Stomach (tissue), 9 donors: ENCODE measurements around the gene SEMA4B. TPM values are rescaled to one million over a fixed set of nuclear protein-coding genes. Genes with fewer than 3 reads are reported as not detected.

Experiments used
- DNase-seq, 2 donors: peaks; one replicate each; pipeline versions ENCODE4 v3.0.0 to v3.0.0-alpha.2; 2013 to 2019
- H3K27ac ChIP-seq, 5 donors: fragments of 200-600 bp in 4 of 5; sonication (generic) in 4 of 5; one replicate each; pipeline ENCODE4 v1.5.1; 2013 to 2019; ENCODE audit warnings: mild to moderate bottlenecking in 1 of 5, moderate library complexity in 1 of 5
- H3K27me3 ChIP-seq, 3 donors: fragments of 200-600 bp; sonication (generic); one replicate each; pipeline ENCODE4 v1.5.1; 2017 to 2019; ENCODE audit warnings: mixed run types in 1 of 3
- H3K36me3 ChIP-seq, 4 donors: fragments of 200-600 bp; sonication (generic); 1 replicate in 3 of 4; 2 replicates in 1 of 4; pipeline ENCODE4 v1.5.1; 2016 to 2019
- H3K4me1 ChIP-seq, 4 donors: fragments of 200-600 bp; sonication (generic); one replicate each; pipeline ENCODE4 v1.5.1; 2016 to 2019
- H3K4me3 ChIP-seq, 4 donors: fragments of 200-600 bp; sonication (generic) in 3 of 4; one replicate each; pipeline ENCODE4 v1.5.1; 2016 to 2019; ENCODE audit warnings: mild to moderate bottlenecking in 1 of 4
- H3K9me3 ChIP-seq, 4 donors: fragments of 200-600 bp; sonication (generic); one replicate each; pipeline ENCODE4 v1.5.1; 2016 to 2019
- CTCF ChIP-seq, 7 experiments: fragments of 450-650 bp in 4 of 7; fragments of 200-600 bp in 3 of 7; sonication (generic) in 3 of 7; IDR thresholded peaks; one replicate each; pipeline ENCODE4 v1.5.1; 2016 to 2019; ENCODE audit warnings: antibody characterized with exemption in 7 of 7, control low read depth in 2 of 7, mild to moderate bottlenecking in 1 of 7
- EP300 ChIP-seq: sonication (generic); formaldehyde crosslinking; IDR thresholded peaks from one replicate; pipeline ENCODE4 v1.6.1; 2017; ENCODE audit warnings: antibody characterized with exemption
- POLR2A ChIP-seq, 4 donors: fragments of 450-650 bp; IDR thresholded peaks; one replicate each; pipeline ENCODE4 v1.6.1; 2016; ENCODE audit warnings: antibody characterized with exemption in 4 of 4, control low read depth in 2 of 4, mild to moderate bottlenecking in 1 of 4, moderate library complexity in 1 of 4
- POLR2AphosphoS5 ChIP-seq, 3 donors: sonication (generic); formaldehyde crosslinking; IDR thresholded peaks; one replicate each; pipeline ENCODE4 v1.6.1; 2016; ENCODE audit warnings: antibody characterized with exemption in 3 of 3
- WGBS, 5 donors: extraction: QIAGEN DNeasy Blood & Tissue Kit in 3 of 5; methylation state at CpG; one replicate each; pipeline versions ENCODE4 v1.1.5 to v1.1.7; 2013 to 2018; 5-methylcytosine and 5-hydroxymethylcytosine counted together
- intact Hi-C: fragments of 100-400 bp; cut with DNase I; formaldehyde crosslinking; loops from one replicate; pipeline ENCODE4 v1.15.1; 2023; ENCODE audit warnings: low total_unique reads
- polyA plus RNA-seq, 3 donors: library from polyadenylated mRNA; stranded (reverse); fragments of 200-250 nt; gene quantifications; one replicate each; pipeline ENCODE4 v1.2.3, GENCODE V29; 2013
- total RNA-seq, 5 donors: library from RNA; depleted of rRNA; stranded (reverse); fragments of >200 nt; gene quantifications; one replicate each; pipeline versions ENCODE4 v1.1.0 to v1.2.3, GENCODE V29; 2014 to 2016
- donor health status: healthy with polysubstance abuse.
- donor health status: Bipolar disorder and iron deficiency.
- donor health status: healthy.

SEMA4B gene
- total and polyA plus RNA-seq, 8 donors: 11.3 to 199 (median 53.2) TPM

DNA sequence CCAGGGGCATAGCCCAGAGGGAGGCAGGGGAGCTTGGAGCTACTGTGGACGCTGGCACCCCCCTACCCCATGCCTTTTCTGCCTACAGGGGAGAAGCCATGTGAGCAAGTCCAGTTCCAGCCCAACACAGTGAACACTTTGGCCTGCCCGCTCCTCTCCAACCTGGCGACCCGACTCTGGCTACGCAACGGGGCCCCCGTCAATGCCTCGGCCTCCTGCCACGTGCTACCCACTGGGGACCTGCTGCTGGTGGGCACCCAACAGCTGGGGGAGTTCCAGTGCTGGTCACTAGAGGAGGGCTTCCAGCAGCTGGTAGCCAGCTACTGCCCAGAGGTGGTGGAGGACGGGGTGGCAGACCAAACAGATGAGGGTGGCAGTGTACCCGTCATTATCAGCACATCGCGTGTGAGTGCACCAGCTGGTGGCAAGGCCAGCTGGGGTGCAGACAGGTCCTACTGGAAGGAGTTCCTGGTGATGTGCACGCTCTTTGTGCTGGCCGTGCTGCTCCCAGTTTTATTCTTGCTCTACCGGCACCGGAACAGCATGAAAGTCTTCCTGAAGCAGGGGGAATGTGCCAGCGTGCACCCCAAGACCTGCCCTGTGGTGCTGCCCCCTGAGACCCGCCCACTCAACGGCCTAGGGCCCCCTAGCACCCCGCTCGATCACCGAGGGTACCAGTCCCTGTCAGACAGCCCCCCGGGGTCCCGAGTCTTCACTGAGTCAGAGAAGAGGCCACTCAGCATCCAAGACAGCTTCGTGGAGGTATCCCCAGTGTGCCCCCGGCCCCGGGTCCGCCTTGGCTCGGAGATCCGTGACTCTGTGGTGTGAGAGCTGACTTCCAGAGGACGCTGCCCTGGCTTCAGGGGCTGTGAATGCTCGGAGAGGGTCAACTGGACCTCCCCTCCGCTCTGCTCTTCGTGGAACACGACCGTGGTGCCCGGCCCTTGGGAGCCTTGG, 27.0 kb downstream of the SEMA4B start:
- H3K27ac ChIP-seq: peak overlapping the region in 2 of 5 donors; percentile 16 to 98
- H3K4me3 ChIP-seq: no peak overlapping the region
- TF ChIP-seq CTCF (IDR thresholded peaks at IDR 0.05) (no peak), POLR2AphosphoS5 (IDR thresholded peaks at IDR 0.05) (no peak), POLR2A (IDR thresholded peaks at IDR 0.05) (no peak), EP300 (no peak)
- no peaks in the 10 kb centered on the region for H3K27me3 ChIP-seq
- intact Hi-C loops: no loop called here
- peaks cover 36 to 55% (median 44%) of the 10 kb centered on the region in 4 donors for H3K4me1 ChIP-seq
- WGBS, 5 donors: 81 to 88% (median 87%) methylated on average over 27 to 38 of the region's 38 CpGs
- no peak for DNase-seq
- no peaks in the 10 kb centered on the region for H3K9me3 ChIP-seq
- H3K36me3 ChIP-seq: peaks cover 56 to 85% (median 81%) of the 10 kb centered on the region in 4 donors

GRCh38 chr15:90228960-90229359, 27.8 kb downstream of the SEMA4B start:
- peaks cover 37 to 56% (median 45%) of the 10 kb centered on the region in 4 donors for H3K4me1 ChIP-seq
- no peaks in the 10 kb centered on the region for H3K9me3 ChIP-seq
- TF ChIP-seq POLR2AphosphoS5 (IDR thresholded peaks at IDR 0.05): no peak
- no peak for TF ChIP-seq POLR2A (IDR thresholded peaks at IDR 0.05)
- TF ChIP-seq CTCF (IDR thresholded peaks at IDR 0.05): no peak
- no peak for TF ChIP-seq EP300
- peak overlapping the region in 1 of 4 donors; percentile 4 for H3K4me3 ChIP-seq
- H3K27me3 ChIP-seq: no peaks in the 10 kb centered on the region
- H3K27ac ChIP-seq: peak overlapping the region in 3 of 5 donors; percentile 21 to 98 (median 97)
- DNase-seq: no peak
- H3K36me3 ChIP-seq: peaks cover 48 to 77% (median 73%) of the 10 kb centered on the region in 4 donors
- intact Hi-C loops: no loop called here
- WGBS, 5 donors: 75 to 84% (median 79%) methylated on average over 14 to 15 of the region's 15 CpGs

DNA sequence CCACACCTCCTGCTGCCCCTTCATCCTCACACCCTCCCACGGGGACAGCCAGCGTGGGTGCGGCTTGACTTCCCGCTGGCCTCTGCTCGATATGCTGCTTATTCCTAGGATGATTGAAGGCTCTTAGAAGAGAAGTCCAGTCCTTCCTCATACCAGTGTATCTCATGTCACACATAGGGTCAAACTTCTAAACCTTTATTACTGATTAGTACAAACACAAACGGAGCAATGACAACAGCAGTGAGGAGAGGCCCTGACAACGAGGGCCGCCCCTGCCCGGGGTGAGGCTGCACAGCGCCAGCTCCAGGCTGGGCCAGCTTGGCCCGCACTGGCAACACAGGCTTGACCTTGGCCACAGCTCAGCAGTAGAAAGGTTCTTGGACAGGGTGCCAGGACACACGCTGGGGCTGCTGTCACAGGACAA, 29.0 kb downstream of the SEMA4B start:
- Histone ChIP-seq H3K27me3 (no peaks in the 10 kb centered on the region), H3K27ac (peak overlapping the region; percentile 64 to 98 (median 93)), H3K4me1 (peaks cover 43 to 59% (median 52%) of the 10 kb centered on the region in 4 donors), H3K36me3 (peaks cover 37 to 66% (median 61%) of the 10 kb centered on the region in 4 donors), H3K9me3 (no peaks in the 10 kb centered on the region), H3K4me3 (peak overlapping the region in 1 of 4 donors; percentile 95)
- DNase-seq: peak; percentile 39 to 83
- 28 to 51% (median 41%) methylated on average over 11 to 12 of the region's 12 CpGs for WGBS, 5 donors
- intact Hi-C loops: no loop called here
- no peak for TF ChIP-seq EP300
- TF ChIP-seq POLR2AphosphoS5 (IDR thresholded peaks at IDR 0.05): peak in 1 of 3 donors; percentile 60

DNA sequence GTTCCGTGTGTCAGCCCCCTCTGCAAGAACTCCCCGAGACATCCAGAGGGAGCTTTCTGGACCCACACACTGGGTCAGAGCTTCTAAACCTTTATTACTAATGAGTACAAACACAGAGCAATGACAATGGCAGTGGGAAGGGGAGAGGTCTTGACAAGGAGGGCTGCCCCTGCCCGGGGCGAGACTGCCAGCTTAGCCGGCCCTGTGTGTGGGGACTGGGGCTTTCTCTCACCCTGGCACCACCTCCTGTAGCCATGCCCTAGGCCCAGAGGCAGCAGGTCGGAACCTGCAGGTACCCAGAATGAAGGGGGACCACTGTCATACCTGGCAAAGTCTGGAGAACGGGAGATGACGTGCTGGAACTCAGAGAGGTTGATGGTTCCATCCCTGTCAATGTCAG, 29.5 kb downstream of the SEMA4B start:
- TF ChIP-seq EP300 (no peak), CTCF (IDR thresholded peaks at IDR 0.05) (no peak), POLR2AphosphoS5 (IDR thresholded peaks at IDR 0.05) (no peak), POLR2A (IDR thresholded peaks at IDR 0.05) (no peak)
- H3K27ac ChIP-seq: peak overlapping the region; percentile 64 to 98 (median 93)
- no peaks in the 10 kb centered on the region for H3K27me3 ChIP-seq
- peaks cover 43 to 61% (median 54%) of the 10 kb centered on the region in 4 donors for H3K4me1 ChIP-seq
- DNase-seq: no peak
- H3K36me3 ChIP-seq: peaks cover 32 to 60% (median 56%) of the 10 kb centered on the region in 4 donors
- 67 to 82% (median 74%) methylated on average over 6 to 8 of the region's 8 CpGs for WGBS, 5 donors
- H3K4me3 ChIP-seq: peak overlapping the region in 2 of 4 donors; percentile 12 to 95
- intact Hi-C loops: no loop called here
- no peaks in the 10 kb centered on the region for H3K9me3 ChIP-seq
